Hepatocyte (in vitro differentiated cells): Measurements from ENCODE around the gene GGTLC1. TPM values are rescaled to one million over a fixed set of nuclear protein-coding genes. Genes with fewer than 3 reads are reported as not detected.

Experiments used
- DNase-seq: peaks from one replicate; pipeline ENCODE4 v3.0.0-alpha.2; 2016; ENCODE audit warnings: low spot score
- H2AFZ ChIP-seq: fragments of 200-600 bp; sonication (generic); 2 replicates; pipeline ENCODE4 v1.6.0; 2016; ENCODE audit warnings: antibody characterized with exemption, mild to moderate bottlenecking
- H3K27ac ChIP-seq: fragments of 200-600 bp; sonication (generic); 2 replicates; pipeline ENCODE4 v1.5.1; 2016; ENCODE audit warnings: mild to moderate bottlenecking
- H3K27me3 ChIP-seq: fragments of 200-600 bp; sonication (generic); 2 replicates; pipeline ENCODE4 v1.6.1; 2016
- H3K36me3 ChIP-seq: fragments of 200-600 bp; sonication (generic); replicated peaks from 2 replicates; pipeline ENCODE4 v1.5.1; 2016; ENCODE audit warnings: low read depth; ENCODE audit not compliant: insufficient read depth
- H3K4me1 ChIP-seq: fragments of 200-600 bp; sonication (generic); 2 replicates; pipeline ENCODE4 v1.5.1; 2016; ENCODE audit warnings: mild to moderate bottlenecking, moderate library complexity; ENCODE audit not compliant: insufficient read depth
- H3K4me2 ChIP-seq: fragments of 200-600 bp; sonication (generic); 2 replicates; pipeline ENCODE4 v1.6.0; 2016
- H3K4me3 ChIP-seq: fragments of 200-600 bp; sonication (generic); 2 replicates; pipeline ENCODE4 v1.5.1; 2016; ENCODE audit warnings: mild to moderate bottlenecking
- H3K79me2 ChIP-seq: fragments of 200-600 bp; sonication (generic); 2 replicates; pipeline ENCODE4 v1.6.0; 2017; ENCODE audit warnings: mild to moderate bottlenecking
- H3K9me2 ChIP-seq: fragments of 200-600 bp; sonication (generic); replicated peaks from 2 replicates; pipeline ENCODE4 v1.6.0; 2017; ENCODE audit warnings: mild to moderate bottlenecking; ENCODE audit not compliant: insufficient read depth
- H3K9me3 ChIP-seq: fragments of 200-600 bp; sonication (generic); 2 replicates; pipeline ENCODE4 v1.5.1; 2016; ENCODE audit warnings: low read depth, mild to moderate bottlenecking
- H4K20me1 ChIP-seq: fragments of 200-600 bp; sonication (generic); 2 replicates; pipeline ENCODE4 v1.6.0; 2016; ENCODE audit warnings: mild to moderate bottlenecking; ENCODE audit not compliant: insufficient read depth, poor library complexity, severe bottlenecking
- CTCF ChIP-seq: fragments of 200-600 bp; sonication (generic); IDR thresholded peaks from 2 replicates; pipeline ENCODE4 v1.5.1; 2016; ENCODE audit warnings: antibody characterized with exemption, mild to moderate bottlenecking; ENCODE audit not compliant: poor library complexity
- EZH2 ChIP-seq: fragments of 200-600 bp; sonication (generic); IDR thresholded peaks from 2 replicates; pipeline ENCODE4 v1.6.1; 2016; ENCODE audit warnings: antibody characterized with exemption, mild to moderate bottlenecking, borderline replicate concordance
- EZH2phosphoT487 ChIP-seq: fragments of 200-600 bp; sonication (generic); IDR thresholded peaks from one replicate; pipeline ENCODE4 v1.6.1; 2018; ENCODE audit warnings: antibody characterized with exemption, mild to moderate bottlenecking, low read depth, moderate library complexity; ENCODE audit not compliant: unreplicated experiment, severe bottlenecking
- WGBS: methylation state at CpG from one replicate; pipeline ENCODE4 v1.1.6; 2016; ENCODE audit warnings: low lambda C conversion rate; ENCODE audit errors: missing lambda C conversion rate; 5-methylcytosine and 5-hydroxymethylcytosine counted together
- polyA plus RNA-seq: library from polyadenylated mRNA; unstranded; fragments of >200 nt; fragmentation: Nextera tagmentation; extraction: Ambion mirVana; gene quantifications from 2 replicates; pipeline ENCODE4 v1.2.1, GENCODE V29; 2016
- total RNA-seq: library from RNA; depleted of rRNA; stranded (reverse); fragments of >200 nt; gene quantifications from 2 replicates; pipeline ENCODE4 v1.2.3, GENCODE V29; 2014

GGTLC1 gene
- total and polyA plus RNA-seq, 2 experiments from 2014 or later: not detected

DNA sequence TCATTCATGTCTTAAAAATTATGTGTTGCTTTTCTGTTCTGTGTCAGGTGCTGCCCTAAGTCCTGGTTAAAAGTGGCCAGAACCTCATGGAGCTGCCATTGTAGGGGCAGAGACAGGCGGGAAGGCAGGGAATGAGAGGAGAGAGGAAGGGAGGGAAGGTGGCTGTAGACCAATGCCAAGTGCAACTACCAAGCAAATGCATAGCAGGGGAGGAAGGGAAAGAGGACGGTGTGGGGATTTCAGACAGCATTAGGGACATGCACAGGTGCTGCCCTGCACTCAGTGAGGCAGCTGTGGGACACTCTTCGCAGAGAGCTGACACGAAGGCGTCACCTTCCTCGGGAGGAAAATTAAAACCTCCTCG, 21.0 kb downstream of the GGTLC1 start:
- Histone ChIP-seq H3K9me3 (peaks cover 10% of the 10 kb centered on the region), H3K4me2 (no peak overlapping the region), H3K27me3 (no peaks in the 10 kb centered on the region), H3K4me3 (no peak overlapping the region), H3K36me3 (no peaks in the 10 kb centered on the region), H3K27ac (no peak overlapping the region), H3K9me2 (no peaks in the 10 kb centered on the region), H2AFZ (no peak overlapping the region), H3K79me2 (no peaks in the 10 kb centered on the region), H4K20me1 (no peaks in the 10 kb centered on the region), H3K4me1 (no peaks in the 10 kb centered on the region)
- TF ChIP-seq EZH2phosphoT487 (no peak), EZH2 (no peak), CTCF (no peak)
- DNase-seq: no peak
- WGBS: 78% methylated on average over 7 of the region's 7 CpGs

- 88% methylated on average over 8 of the region's 8 CpGs for WGBS
- Histone ChIP-seq H3K4me1 (no peaks in the 10 kb centered on the region), H2AFZ (no peak overlapping the region), H3K4me3 (no peak overlapping the region), H3K27ac (no peak overlapping the region), H3K36me3 (no peaks in the 10 kb centered on the region), H3K9me3 (peaks cover 10% of the 10 kb centered on the region), H3K79me2 (no peaks in the 10 kb centered on the region), H4K20me1 (no peaks in the 10 kb centered on the region), H3K27me3 (no peaks in the 10 kb centered on the region), H3K4me2 (no peak overlapping the region), H3K9me2 (no peaks in the 10 kb centered on the region)
- no peak for DNase-seq
- no peak for TF ChIP-seq EZH2
- no peak for TF ChIP-seq CTCF
- no peak for TF ChIP-seq EZH2phosphoT487
Measured at GRCh38 chr20:23966927-23967615, 21.5 kb downstream of the GGTLC1 start.

DNA sequence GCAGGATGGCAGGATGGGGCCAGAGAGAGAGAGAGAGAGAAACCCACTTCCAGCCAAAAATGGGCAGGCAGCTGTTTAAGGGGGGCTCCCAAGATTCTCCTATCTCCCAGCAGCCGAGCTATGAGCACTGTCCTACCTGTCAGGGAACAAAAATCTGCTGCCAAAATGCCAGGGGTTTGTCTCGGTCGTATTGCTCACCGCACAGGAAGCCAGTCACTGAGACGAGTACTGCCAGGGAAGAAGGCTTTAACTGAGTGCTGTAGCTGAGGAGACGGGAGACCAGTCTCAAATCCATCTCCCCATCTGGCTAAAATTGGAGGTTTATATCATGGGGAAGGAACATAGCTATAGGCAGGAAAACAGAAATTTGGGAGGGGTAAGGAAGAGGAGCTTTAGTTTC, 22.3 kb downstream of the GGTLC1 start:
- H4K20me1 ChIP-seq: no peaks in the 10 kb centered on the region
- no peak overlapping the region for H3K4me3 ChIP-seq
- no peak overlapping the region for H2AFZ ChIP-seq
- H3K36me3 ChIP-seq: no peaks in the 10 kb centered on the region
- no peak for TF ChIP-seq EZH2
- no peak for TF ChIP-seq EZH2phosphoT487
- no peak for TF ChIP-seq CTCF
- H3K9me2 ChIP-seq: no peaks in the 10 kb centered on the region
- H3K4me1 ChIP-seq: no peaks in the 10 kb centered on the region
- H3K27me3 ChIP-seq: no peaks in the 10 kb centered on the region
- DNase-seq: no peak
- H3K9me3 ChIP-seq: peaks cover 10% of the 10 kb centered on the region
- 94% methylated on average over 6 of the region's 6 CpGs for WGBS
- H3K79me2 ChIP-seq: no peaks in the 10 kb centered on the region
- no peak overlapping the region for H3K27ac ChIP-seq
- no peak overlapping the region for H3K4me2 ChIP-seq
